IMR-90 (cell line): Measurements from ENCODE around the gene SPTLC2. TPM values are rescaled to one million over a fixed set of nuclear protein-coding genes. Genes with fewer than 3 reads are reported as not detected.

Experiments used
- ATAC-seq: fragments of 200-7000 bp; cut with Tn5 transposase; 2 replicates; pipeline ENCODE4 v1.9.1; 2020; ENCODE audit warnings: low read depth, mild to moderate bottlenecking, moderate library complexity
- BruUV-seq: library from RNA; stranded (reverse); fragments of 400-500 nt; replicated peaks from 2 replicates; lab custom pipeline; 2021; lab: Mats Ljungman, UMichigan
- CTCF ChIA-PET: fragments of 300-600 bp; formaldehyde crosslinking; extraction: SDS; loops from one replicate; lab custom pipeline; 2021; ENCODE audit warnings: antibody characterized with exemption; lab: Yijun Ruan, JAX
- POLR2A ChIA-PET: fragments of 300-600 bp; sonication (Branson Sonifier 250); formaldehyde crosslinking; loops from one replicate; lab custom pipeline; 2022; ENCODE audit warnings: antibody characterized with exemption; ENCODE audit not compliant: unreplicated experiment; lab: Charles Lee
- DNase-seq: peaks from one replicate; pipeline ENCODE4 v3.0.0; 2013
- H2AFZ ChIP-seq: replicated peaks from 2 replicates; pipeline ENCODE3; 2013; ENCODE audit warnings: low read length, mild to moderate bottlenecking; ENCODE audit not compliant: poor library complexity
- H2AK5ac ChIP-seq: 2 replicates; pipeline ENCODE4 v1.6.1; 2013; ENCODE audit warnings: low read depth, low read length, inconsistent platforms
- H2AK9ac ChIP-seq: replicated peaks from 2 replicates; pipeline ENCODE3; 2013; ENCODE audit warnings: mild to moderate bottlenecking, low read depth, low read length, moderate library complexity; ENCODE audit not compliant: poor library complexity
- H2BK120ac ChIP-seq: 2 replicates; pipeline ENCODE4 v1.6.1; 2013; ENCODE audit warnings: low read depth, low read length, inconsistent platforms
- H2BK15ac ChIP-seq: 3 replicates; pipeline ENCODE4 v1.6.1; 2013; ENCODE audit warnings: low read depth, low read length, inconsistent platforms
- H2BK20ac ChIP-seq: 2 replicates; pipeline ENCODE4 v1.6.1; 2013; ENCODE audit warnings: low read depth, mild to moderate bottlenecking, inconsistent platforms, low read length, moderate library complexity
- H2BK5ac ChIP-seq: 2 replicates; pipeline ENCODE4 v1.6.1; 2013; ENCODE audit warnings: mild to moderate bottlenecking, low read depth, low read length, inconsistent platforms; ENCODE audit not compliant: poor library complexity, severe bottlenecking
- H3K14ac ChIP-seq: replicated peaks from 2 replicates; pipeline ENCODE4 v1.6.1; 2013; ENCODE audit warnings: low read depth, low read length, inconsistent platforms
- H3K18ac ChIP-seq: 2 replicates; pipeline ENCODE4 v1.6.1; 2013; ENCODE audit warnings: low read depth, low read length, control low read depth
- H3K23ac ChIP-seq: 2 replicates; pipeline ENCODE4 v1.6.1; 2013; ENCODE audit warnings: low read depth, low read length, inconsistent platforms
- H3K27ac ChIP-seq: 2 replicates; pipeline ENCODE4 v1.5.1; 2013; ENCODE audit warnings: mild to moderate bottlenecking, control low read depth, low read length; ENCODE audit not compliant: insufficient read depth
- H3K27me3 ChIP-seq: 2 replicates; pipeline ENCODE4 v1.6.1; 2013; ENCODE audit warnings: low read length; ENCODE audit not compliant: control insufficient read depth, insufficient read depth
- H3K36me3 ChIP-seq: 2 replicates; pipeline ENCODE4 v1.6.1; 2013; ENCODE audit warnings: low read length, mixed read lengths; ENCODE audit not compliant: control insufficient read depth, insufficient read depth
- H3K4ac ChIP-seq: 2 replicates; pipeline ENCODE4 v1.6.1; 2013; ENCODE audit warnings: low read depth, low read length, inconsistent platforms
- H3K4me1 ChIP-seq: 2 replicates; pipeline ENCODE4 v1.6.1; 2013; ENCODE audit warnings: low read length, mixed read lengths; ENCODE audit not compliant: control insufficient read depth, insufficient read depth
- H3K4me2 ChIP-seq: 2 replicates; pipeline ENCODE4 v1.6.1; 2013; ENCODE audit warnings: low read depth, mild to moderate bottlenecking, control low read depth, low read length, moderate library complexity
- H3K4me3 ChIP-seq: 2 replicates; pipeline ENCODE4 v1.5.1; 2013; ENCODE audit warnings: low read depth, mild to moderate bottlenecking, control low read depth, low read length, moderate library complexity; ENCODE audit not compliant: insufficient read depth
- H3K56ac ChIP-seq: 2 replicates; pipeline ENCODE4 v1.6.1; 2013; ENCODE audit warnings: low read length, inconsistent platforms; ENCODE audit not compliant: insufficient read depth; ENCODE audit errors: extremely low read depth
- H3K79me1 ChIP-seq, 2 experiments: 2 replicates each; pipeline ENCODE4 v1.6.1; 2013; ENCODE audit warnings: low read length in 2 of 2, inconsistent platforms in 1 of 2, low read depth in 1 of 2
- H3K9ac ChIP-seq: 2 replicates; pipeline ENCODE4 v1.6.1; 2013; ENCODE audit warnings: low read depth, low read length, control low read depth
- H3K9me1 ChIP-seq: 2 replicates; pipeline ENCODE4 v1.6.1; 2013; ENCODE audit warnings: low read length, inconsistent platforms; ENCODE audit not compliant: insufficient read depth
- H3K9me3 ChIP-seq: 2 replicates; pipeline ENCODE4 v1.6.1; 2013; ENCODE audit warnings: low read length; ENCODE audit not compliant: control insufficient read depth, insufficient read depth
- H4K20me1 ChIP-seq: 2 replicates; pipeline ENCODE4 v1.6.1; 2013; ENCODE audit warnings: low read length, inconsistent platforms; ENCODE audit not compliant: insufficient read depth
- H4K5ac ChIP-seq: 2 replicates; pipeline ENCODE4 v1.6.1; 2013; ENCODE audit warnings: mild to moderate bottlenecking, low read depth, low read length, control low read depth
- H4K8ac ChIP-seq, 2 experiments: 2 replicates each; pipeline ENCODE4 v1.6.1; 2013; ENCODE audit warnings: low read depth in 2 of 2, low read length in 2 of 2, control low read depth in 1 of 2, inconsistent platforms in 1 of 2
- H4K91ac ChIP-seq: 2 replicates; pipeline ENCODE4 v1.6.1; 2013; ENCODE audit warnings: low read depth, low read length, inconsistent platforms; ENCODE audit not compliant: insufficient read depth
- BHLHE40 ChIP-seq: fragments of 150-350 bp; IDR thresholded peaks from 2 replicates; pipeline ENCODE4 v1.6.1; 2016; ENCODE audit warnings: mild to moderate bottlenecking, low read depth, low read length
- CEBPB ChIP-seq: IDR thresholded peaks from 2 replicates; pipeline ENCODE4 v1.6.1; 2012; ENCODE audit warnings: low read depth, low read length, improper control_type of control experiment
- CHD1 ChIP-seq: IDR thresholded peaks from 2 replicates; pipeline ENCODE4 v1.6.1; 2012; ENCODE audit warnings: low read depth, low read length, improper control_type of control experiment
- CTCF ChIP-seq: conservative IDR thresholded peaks from 2 replicates; pipeline ENCODE4 v1.5.1; 2012; ENCODE audit warnings: mild to moderate bottlenecking, low read depth, low read length, improper control_type of control experiment
- ELK1 ChIP-seq: fragments of 150-350 bp; IDR thresholded peaks from 2 replicates; pipeline ENCODE4 v1.6.1; 2016; ENCODE audit warnings: low read depth, mild to moderate bottlenecking, low read length, moderate library complexity, borderline replicate concordance
- FOS ChIP-seq: fragments of 150-350 bp; IDR thresholded peaks from 2 replicates; pipeline ENCODE4 v1.6.1; 2016; ENCODE audit warnings: low read depth, low read length
- MAFK ChIP-seq: IDR thresholded peaks from 2 replicates; pipeline ENCODE4 v1.6.1; 2012; ENCODE audit warnings: low read depth, low read length, improper control_type of control experiment
- MAZ ChIP-seq: IDR thresholded peaks from 2 replicates; pipeline ENCODE4 v1.6.1; 2012; ENCODE audit warnings: low read depth, mild to moderate bottlenecking, low read length, improper control_type of control experiment, moderate library complexity, borderline replicate concordance
- MXI1 ChIP-seq: IDR thresholded peaks from 2 replicates; pipeline ENCODE4 v1.6.1; 2012; ENCODE audit warnings: low read depth, mild to moderate bottlenecking, low read length, moderate library complexity, borderline replicate concordance
- NFE2L2 ChIP-seq: fragments of 150-350 bp; IDR thresholded peaks from 2 replicates; pipeline ENCODE4 v1.6.1; 2016; ENCODE audit warnings: low read depth, mild to moderate bottlenecking, low read length
- POLR2A ChIP-seq: IDR thresholded peaks from 2 replicates; pipeline ENCODE4 v1.6.1; 2012; ENCODE audit warnings: mild to moderate bottlenecking, low read depth, low read length
- RAD21 ChIP-seq: IDR thresholded peaks from 2 replicates; pipeline ENCODE4 v1.6.1; 2012; ENCODE audit warnings: low read length, improper control_type of control experiment
- RCOR1 ChIP-seq: IDR thresholded peaks from 2 replicates; pipeline ENCODE4 v1.6.1; 2012; ENCODE audit warnings: mild to moderate bottlenecking, low read length, improper control_type of control experiment; ENCODE audit not compliant: insufficient replicate concordance
- RFX5 ChIP-seq: IDR thresholded peaks from 2 replicates; pipeline ENCODE4 v1.8.0; 2012; ENCODE audit warnings: low read depth, mild to moderate bottlenecking, low read length, moderate library complexity
- SMC3 ChIP-seq: fragments of 150-350 bp; IDR thresholded peaks from 2 replicates; pipeline ENCODE4 v1.6.1; 2016; ENCODE audit warnings: low read depth, mild to moderate bottlenecking, antibody characterized with exemption, low read length, moderate library complexity
- USF2 ChIP-seq: fragments of 150-350 bp; IDR thresholded peaks from 2 replicates; pipeline ENCODE4 v1.6.1; 2017; ENCODE audit warnings: mild to moderate bottlenecking, antibody characterized with exemption, low read length, low read depth
- dilution Hi-C: fragments of 300-500 bp; cut with HindIII; formaldehyde crosslinking; loops from one replicate; pipeline ENCODE4 v1.14.3; 2018; ENCODE audit warnings: low sequenced_read_pairs; ENCODE audit not compliant: unreplicated experiment
- in situ Hi-C: fragments of 300-500 bp; cut with MboI; formaldehyde crosslinking; loops from 3 replicates; pipeline ENCODE4 v1.14.3; 2019; ENCODE audit warnings: low sequenced_read_pairs, inconsistent platforms, mixed read lengths
- intact Hi-C: fragments of 100-400 bp; cut with micrococcal nuclease; formaldehyde crosslinking; loops from 2 replicates; pipeline ENCODE4 v1.10.0; 2022
- polyA plus RNA-seq, 3 experiments: library from polyadenylated mRNA; depleted of rRNA; stranded (reverse); fragments of >200 nt; gene quantifications; 2 replicates each; pipeline ENCODE4 v1.2.3, GENCODE V29; 2012; ENCODE audit warnings: low replicate concordance in 1 of 3
- total RNA-seq: library from RNA; depleted of rRNA; stranded (reverse); fragments of >200 nt; gene quantifications from 2 replicates; pipeline ENCODE4 v1.2.3, GENCODE V29; 2012

The SPTLC2 gene
- total and polyA plus RNA-seq, 2 of the 4 experiments (the other 2 are of a cell fraction) = 22.6 to 68.3 TPM

GRCh38 chr14:77529963-77530362 lies 86.5 kb downstream of the SPTLC2 start:
- H3K4me3 ChIP-seq = no peak overlapping the region
- no peak overlapping the region for H3K14ac ChIP-seq
- dilution Hi-C loops (no loop called here), intact Hi-C loops (no loop called here), in situ Hi-C loops (no loop called here)
- no peak overlapping the region for H2AFZ ChIP-seq
- H3K4me1 ChIP-seq = 0 out of 2 replicates have a peak, but pooled peaks cover 1% of the 10 kb centered on the region
- CTCF ChIA-PET = no interaction called here
- H2BK120ac ChIP-seq = no peak overlapping the region
- peaks cover 7 to 14% of the 10 kb centered on the region in 2 experiments; a peak in 1 of 4 replicates for H3K79me1 ChIP-seq
- no peak overlapping the region for H3K23ac ChIP-seq
- no peak overlapping the region for H2BK15ac ChIP-seq
- BruUV-seq = no TSS peak
- ATAC-seq = no peak
- no peak overlapping the region for H3K4me2 ChIP-seq
- H2AK9ac ChIP-seq = no peak overlapping the region
- DNase-seq = no peak
- H4K8ac ChIP-seq = no peak overlapping the region
- H3K18ac ChIP-seq = no peak overlapping the region
- H4K5ac ChIP-seq = no peak overlapping the region
- peaks cover 3% of the 10 kb centered on the region; the same call in 1 of the 2 replicates for H4K20me1 ChIP-seq
- no peaks in the 10 kb centered on the region for H3K9me3 ChIP-seq
- H3K27ac ChIP-seq = no peak overlapping the region; the same call in 1 of the 2 replicates
- no peak overlapping the region for H2BK5ac ChIP-seq
- H4K91ac ChIP-seq = no peak overlapping the region
- POLR2A ChIA-PET = no interaction called here
- H3K9me1 ChIP-seq = no peaks in the 10 kb centered on the region
- no peak overlapping the region for H3K4ac ChIP-seq
- no peak overlapping the region for H2BK20ac ChIP-seq
- H3K27me3 ChIP-seq = no peaks in the 10 kb centered on the region
- no peaks in the 10 kb centered on the region; the same call in 1 of the 2 replicates for H3K36me3 ChIP-seq
- H2AK5ac ChIP-seq = no peak overlapping the region
- H3K9ac ChIP-seq = no peak overlapping the region
- no peak overlapping the region for H3K56ac ChIP-seq
- no peak for TF ChIP-seq FOS
- no peak for TF ChIP-seq CTCF
- TF ChIP-seq USF2 = no peak
- no peak for TF ChIP-seq SMC3
- no peak for TF ChIP-seq POLR2A
- no peak for TF ChIP-seq RFX5
- no peak for TF ChIP-seq MAZ
- no peak for TF ChIP-seq ELK1
- no peak for TF ChIP-seq MXI1
- TF ChIP-seq MAFK = no peak
- TF ChIP-seq RCOR1 = no peak
- TF ChIP-seq NFE2L2 = no peak
- no peak for TF ChIP-seq CEBPB
- TF ChIP-seq RAD21 = no peak
- TF ChIP-seq CHD1 = no peak
- no peak for TF ChIP-seq BHLHE40
